ENCODE measurements around the gene CIC. TPM values are rescaled to one million over a fixed set of nuclear protein-coding genes. Genes with fewer than 3 reads are reported as not detected.

CIC gene
- total and polyA plus RNA-seq, 2 of the 13 experiments (the other 11 are each of a cell fraction or from before 2014, with no cell fraction given): 5.9 to 8.0 TPM

DNA sequence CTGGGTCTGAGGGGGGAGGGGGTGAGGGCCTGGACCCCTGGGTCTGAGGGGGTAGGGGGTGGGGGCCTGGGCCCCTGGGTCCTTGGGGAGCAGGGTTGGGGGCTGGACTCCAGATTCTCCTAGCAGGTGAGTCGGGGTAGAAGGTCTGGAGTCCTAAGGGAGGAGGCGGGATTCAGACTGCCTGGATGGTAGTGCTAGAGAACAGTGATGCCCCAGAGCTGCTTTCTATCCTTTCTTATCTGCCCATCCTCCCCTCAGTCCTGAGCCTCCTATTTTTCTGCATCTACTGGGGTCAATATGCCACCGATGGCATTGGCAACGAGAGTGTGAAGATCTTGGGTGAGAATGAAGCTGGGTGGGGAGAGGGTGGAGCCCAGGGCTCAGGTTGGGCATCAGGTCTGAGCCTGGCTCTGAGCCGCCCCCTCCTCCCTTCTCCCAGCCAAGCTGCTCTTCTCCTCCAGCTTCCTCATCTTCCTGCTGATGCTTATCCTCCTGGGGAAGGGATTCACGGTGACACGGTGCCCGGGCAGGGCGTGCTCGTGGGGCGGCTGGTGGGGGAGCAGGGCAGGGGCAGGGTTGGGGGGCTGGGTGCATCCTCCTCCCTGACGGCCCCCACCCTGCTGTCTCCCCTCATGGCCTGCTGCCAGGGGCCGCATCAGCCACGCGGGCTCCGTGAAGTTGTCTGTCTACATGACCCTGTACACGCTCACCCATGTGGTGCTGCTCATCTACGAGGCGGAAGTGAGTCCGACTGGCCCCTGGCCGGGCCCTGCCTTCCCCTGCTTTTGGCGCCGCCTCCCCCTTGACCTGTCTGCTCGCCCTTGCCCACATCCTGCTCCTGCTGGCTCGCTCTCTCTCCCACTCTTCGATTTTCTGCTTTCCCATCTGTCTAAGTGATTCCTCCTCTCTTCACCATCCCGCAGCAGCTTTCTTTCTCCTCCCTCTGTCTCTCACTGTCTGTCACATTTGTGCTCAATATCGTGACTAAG, 47.5 kb downstream of the CIC start (continued):
- TF ChIP-seq, protein P1, sequence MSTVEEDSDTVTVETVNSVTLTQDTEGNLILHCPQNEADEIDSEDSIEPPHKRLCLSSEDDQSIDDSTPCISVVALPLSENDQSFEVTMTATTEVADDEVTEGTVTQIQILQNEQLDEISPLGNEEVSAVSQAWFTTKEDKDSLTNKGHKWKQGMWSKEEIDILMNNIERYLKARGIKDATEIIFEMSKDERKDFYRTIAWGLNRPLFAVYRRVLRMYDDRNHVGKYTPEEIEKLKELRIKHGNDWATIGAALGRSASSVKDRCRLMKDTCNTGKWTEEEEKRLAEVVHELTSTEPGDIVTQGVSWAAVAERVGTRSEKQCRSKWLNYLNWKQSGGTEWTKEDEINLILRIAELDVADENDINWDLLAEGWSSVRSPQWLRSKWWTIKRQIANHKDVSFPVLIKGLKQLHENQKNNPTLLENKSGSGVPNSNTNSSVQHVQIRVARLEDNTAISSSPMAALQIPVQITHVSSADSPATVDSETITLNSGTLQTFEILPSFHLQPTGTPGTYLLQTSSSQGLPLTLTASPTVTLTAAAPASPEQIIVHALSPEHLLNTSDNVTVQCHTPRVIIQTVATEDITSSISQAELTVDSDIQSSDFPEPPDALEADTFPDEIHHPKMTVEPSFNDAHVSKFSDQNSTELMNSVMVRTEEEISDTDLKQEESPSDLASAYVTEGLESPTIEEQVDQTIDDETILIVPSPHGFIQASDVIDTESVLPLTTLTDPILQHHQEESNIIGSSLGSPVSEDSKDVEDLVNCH (CRISPR knock-in tag; IDR thresholded peaks at IDR 0.05): no peak
- TF ChIP-seq SRY (CRISPR knock-in tag; IDR thresholded peaks at IDR 0.05): 0 out of 2 replicates have a peak, but pooled peaks have one; percentile 34
- TF ChIP-seq, protein P2, sequence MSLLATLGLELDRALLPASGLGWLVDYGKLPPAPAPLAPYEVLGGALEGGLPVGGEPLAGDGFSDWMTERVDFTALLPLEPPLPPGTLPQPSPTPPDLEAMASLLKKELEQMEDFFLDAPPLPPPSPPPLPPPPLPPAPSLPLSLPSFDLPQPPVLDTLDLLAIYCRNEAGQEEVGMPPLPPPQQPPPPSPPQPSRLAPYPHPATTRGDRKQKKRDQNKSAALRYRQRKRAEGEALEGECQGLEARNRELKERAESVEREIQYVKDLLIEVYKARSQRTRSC (CRISPR knock-in tag; IDR thresholded peaks at IDR 0.05; ENCODE audit: low read depth): no peak
- no peak for TF ChIP-seq THYN1 (CRISPR knock-in tag; IDR thresholded peaks at IDR 0.05; ENCODE audit: borderline replicate concordance, low read depth)
- TF ChIP-seq ELF3 (CRISPR knock-in tag; IDR thresholded peaks at IDR 0.05): peak; percentile 88
- no peak; the same call in 1 of the 2 replicates for TF ChIP-seq PPARG (CRISPR knock-in tag; conservative IDR thresholded peaks at IDR 0.05)
- TF ChIP-seq HDAC1 (CRISPR knock-in tag; IDR thresholded peaks at IDR 0.05): no peak
- TF ChIP-seq ZNF766 (CRISPR knock-in tag; IDR thresholded peaks at IDR 0.05; ENCODE audit: borderline replicate concordance): no peak
- no peak for TF ChIP-seq KLF12 (CRISPR knock-in tag; IDR thresholded peaks at IDR 0.05; ENCODE audit: borderline replicate concordance)
- TF ChIP-seq POLR2G (IDR thresholded peaks at IDR 0.05; ENCODE audit: low read depth, low read length): peak; percentile 71
- TF ChIP-seq, protein P3, sequence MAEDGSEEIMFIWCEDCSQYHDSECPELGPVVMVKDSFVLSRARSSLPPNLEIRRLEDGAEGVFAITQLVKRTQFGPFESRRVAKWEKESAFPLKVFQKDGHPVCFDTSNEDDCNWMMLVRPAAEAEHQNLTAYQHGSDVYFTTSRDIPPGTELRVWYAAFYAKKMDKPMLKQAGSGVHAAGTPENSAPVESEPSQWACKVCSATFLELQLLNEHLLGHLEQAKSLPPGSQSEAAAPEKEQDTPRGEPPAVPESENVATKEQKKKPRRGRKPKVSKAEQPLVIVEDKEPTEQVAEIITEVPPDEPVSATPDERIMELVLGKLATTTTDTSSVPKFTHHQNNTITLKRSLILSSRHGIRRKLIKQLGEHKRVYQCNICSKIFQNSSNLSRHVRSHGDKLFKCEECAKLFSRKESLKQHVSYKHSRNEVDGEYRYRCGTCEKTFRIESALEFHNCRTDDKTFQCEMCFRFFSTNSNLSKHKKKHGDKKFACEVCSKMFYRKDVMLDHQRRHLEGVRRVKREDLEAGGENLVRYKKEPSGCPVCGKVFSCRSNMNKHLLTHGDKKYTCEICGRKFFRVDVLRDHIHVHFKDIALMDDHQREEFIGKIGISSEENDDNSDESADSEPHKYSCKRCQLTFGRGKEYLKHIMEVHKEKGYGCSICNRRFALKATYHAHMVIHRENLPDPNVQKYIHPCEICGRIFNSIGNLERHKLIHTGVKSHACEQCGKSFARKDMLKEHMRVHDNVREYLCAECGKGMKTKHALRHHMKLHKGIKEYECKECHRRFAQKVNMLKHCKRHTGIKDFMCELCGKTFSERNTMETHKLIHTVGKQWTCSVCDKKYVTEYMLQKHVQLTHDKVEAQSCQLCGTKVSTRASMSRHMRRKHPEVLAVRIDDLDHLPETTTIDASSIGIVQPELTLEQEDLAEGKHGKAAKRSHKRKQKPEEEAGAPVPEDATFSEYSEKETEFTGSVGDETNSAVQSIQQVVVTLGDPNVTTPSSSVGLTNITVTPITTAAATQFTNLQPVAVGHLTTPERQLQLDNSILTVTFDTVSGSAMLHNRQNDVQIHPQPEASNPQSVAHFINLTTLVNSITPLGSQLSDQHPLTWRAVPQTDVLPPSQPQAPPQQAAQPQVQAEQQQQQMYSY (CRISPR knock-in tag; IDR thresholded peaks at IDR 0.05): no peak
- TF ChIP-seq, protein P4, sequence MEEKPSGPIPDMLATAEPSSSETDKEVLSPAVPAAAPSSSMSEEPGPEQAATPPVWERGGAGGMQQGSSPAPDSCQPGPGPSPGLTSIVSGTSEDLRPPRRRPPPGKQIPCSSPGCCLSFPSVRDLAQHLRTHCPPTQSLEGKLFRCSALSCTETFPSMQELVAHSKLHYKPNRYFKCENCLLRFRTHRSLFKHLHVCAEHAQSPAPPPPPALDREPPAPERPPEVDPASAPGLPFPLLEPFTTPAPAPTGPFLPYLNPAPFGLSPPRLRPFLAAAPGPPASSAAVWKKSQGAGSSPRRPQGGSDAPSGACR (CRISPR knock-in tag; IDR thresholded peaks at IDR 0.05): no peak
- 0 out of 2 replicates have a peak, but pooled peaks have one; percentile 59 for TF ChIP-seq MIER3 (CRISPR knock-in tag; IDR thresholded peaks at IDR 0.05; ENCODE audit: borderline replicate concordance)
- no peak for TF ChIP-seq ZKSCAN8 (CRISPR knock-in tag; IDR thresholded peaks at IDR 0.05; ENCODE audit: borderline replicate concordance)
- peak; percentile 24 for TF ChIP-seq SKI (IDR thresholded peaks at IDR 0.05; ENCODE audit: partially characterized antibody)
- TF ChIP-seq, protein P5, sequence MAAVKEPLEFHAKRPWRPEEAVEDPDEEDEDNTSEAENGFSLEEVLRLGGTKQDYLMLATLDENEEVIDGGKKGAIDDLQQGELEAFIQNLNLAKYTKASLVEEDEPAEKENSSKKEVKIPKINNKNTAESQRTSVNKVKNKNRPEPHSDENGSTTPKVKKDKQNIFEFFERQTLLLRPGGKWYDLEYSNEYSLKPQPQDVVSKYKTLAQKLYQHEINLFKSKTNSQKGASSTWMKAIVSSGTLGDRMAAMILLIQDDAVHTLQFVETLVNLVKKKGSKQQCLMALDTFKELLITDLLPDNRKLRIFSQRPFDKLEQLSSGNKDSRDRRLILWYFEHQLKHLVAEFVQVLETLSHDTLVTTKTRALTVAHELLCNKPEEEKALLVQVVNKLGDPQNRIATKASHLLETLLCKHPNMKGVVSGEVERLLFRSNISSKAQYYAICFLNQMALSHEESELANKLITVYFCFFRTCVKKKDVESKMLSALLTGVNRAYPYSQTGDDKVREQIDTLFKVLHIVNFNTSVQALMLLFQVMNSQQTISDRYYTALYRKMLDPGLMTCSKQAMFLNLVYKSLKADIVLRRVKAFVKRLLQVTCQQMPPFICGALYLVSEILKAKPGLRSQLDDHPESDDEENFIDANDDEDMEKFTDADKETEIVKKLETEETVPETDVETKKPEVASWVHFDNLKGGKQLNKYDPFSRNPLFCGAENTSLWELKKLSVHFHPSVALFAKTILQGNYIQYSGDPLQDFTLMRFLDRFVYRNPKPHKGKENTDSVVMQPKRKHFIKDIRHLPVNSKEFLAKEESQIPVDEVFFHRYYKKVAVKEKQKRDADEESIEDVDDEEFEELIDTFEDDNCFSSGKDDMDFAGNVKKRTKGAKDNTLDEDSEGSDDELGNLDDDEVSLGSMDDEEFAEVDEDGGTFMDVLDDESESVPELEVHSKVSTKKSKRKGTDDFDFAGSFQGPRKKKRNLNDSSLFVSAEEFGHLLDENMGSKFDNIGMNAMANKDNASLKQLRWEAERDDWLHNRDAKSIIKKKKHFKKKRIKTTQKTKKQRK (IDR thresholded peaks at IDR 0.05; ENCODE audit: low read length): no peak
- no peak for TF ChIP-seq ZC3H4 (CRISPR knock-in tag; IDR thresholded peaks at IDR 0.05; ENCODE audit: borderline replicate concordance)
